Keratinocyte (primary cell): Measurements from ENCODE around the gene ING4. TPM values are rescaled to one million over a fixed set of nuclear protein-coding genes. Genes with fewer than 3 reads are reported as not detected.

Experiments used
- DNase-seq: peaks from one replicate; pipeline ENCODE4 v3.0.0-alpha.2; 2011; ENCODE audit warnings: low read depth, missing footprints, low spot score
- FAIRE-seq: peaks from 2 replicates; lab custom pipeline; 2011; peaks lifted over from hg19 to GRCh38; lab: Jason Lieb, UNC
- H2AFZ ChIP-seq: 2 replicates; pipeline ENCODE4 v1.6.0; 2012; ENCODE audit warnings: low read length, control low read depth, inconsistent platforms; ENCODE audit not compliant: control insufficient read depth
- H3K27ac ChIP-seq: 2 replicates; pipeline ENCODE4 v1.5.1; 2011; ENCODE audit warnings: low read length; ENCODE audit not compliant: control insufficient read depth, insufficient read depth
- H3K27me3 ChIP-seq: 3 replicates; pipeline ENCODE4 v1.6.0; 2011; ENCODE audit warnings: low read length; ENCODE audit not compliant: control insufficient read depth, insufficient read depth; ENCODE audit errors: extremely low read depth
- H3K36me3 ChIP-seq, 2 experiments: 2 replicates in 1 of 2; 3 replicates in 1 of 2; pipeline ENCODE4 v1.5.1; 2011; ENCODE audit warnings: low read length in 2 of 2, mild to moderate bottlenecking in 1 of 2; ENCODE audit not compliant: control insufficient read depth in 2 of 2, insufficient read depth in 2 of 2; ENCODE audit errors: extremely low read depth in 1 of 2
- H3K4me1 ChIP-seq: 3 replicates; pipeline ENCODE4 v1.5.1; 2011; ENCODE audit warnings: low read length; ENCODE audit not compliant: control insufficient read depth, insufficient read depth; ENCODE audit errors: extremely low read depth
- H3K4me2 ChIP-seq: 3 replicates; pipeline ENCODE4 v1.6.0; 2011; ENCODE audit warnings: low read depth, low read length; ENCODE audit not compliant: control insufficient read depth, insufficient read depth; ENCODE audit errors: extremely low read depth
- H3K4me3 ChIP-seq, 3 experiments: fragments of 200-600 bp in 1 of 3; sonication (generic) in 1 of 3; 2 replicates in 2 of 3; 3 replicates in 1 of 3; pipeline ENCODE4 v1.5.1; 2011 to 2016; ENCODE audit warnings: low read length in 3 of 3, mild to moderate bottlenecking in 3 of 3, control low read depth in 2 of 3, inconsistent platforms in 1 of 3, low read depth in 1 of 3, mixed read lengths in 1 of 3, mixed run types in 1 of 3, moderate library complexity in 1 of 3; ENCODE audit not compliant: control insufficient read depth in 2 of 3, insufficient read depth in 2 of 3; ENCODE audit errors: extremely low read depth in 1 of 3
- H3K79me2 ChIP-seq: 2 replicates; pipeline ENCODE4 v1.6.0; 2012; ENCODE audit warnings: low read length; ENCODE audit not compliant: control insufficient read depth, insufficient read depth
- H3K9ac ChIP-seq: 3 replicates; pipeline ENCODE4 v1.6.0; 2011; ENCODE audit warnings: low read length; ENCODE audit not compliant: control insufficient read depth, insufficient read depth; ENCODE audit errors: extremely low read depth
- H3K9me1 ChIP-seq: 3 replicates; pipeline ENCODE4 v1.6.0; 2011; ENCODE audit warnings: low read length; ENCODE audit not compliant: control insufficient read depth, insufficient read depth; ENCODE audit errors: extremely low read depth
- H3K9me3 ChIP-seq: 2 replicates; pipeline ENCODE4 v1.5.1; 2012; ENCODE audit warnings: low read depth, low read length; ENCODE audit not compliant: control insufficient read depth
- H4K20me1 ChIP-seq: 3 replicates; pipeline ENCODE4 v1.6.0; 2011; ENCODE audit warnings: low read length; ENCODE audit not compliant: control insufficient read depth, insufficient read depth; ENCODE audit errors: extremely low read depth
- CTCF ChIP-seq, 3 experiments: IDR thresholded peaks in 1 of 3; conservative IDR thresholded peaks in 1 of 3; optimal IDR thresholded peaks in 1 of 3; 2 replicates in 2 of 3; 3 replicates in 1 of 3; pipeline versions ENCODE3 to v1.5.1; 2011; ENCODE audit warnings: low read length in 3 of 3, mild to moderate bottlenecking in 3 of 3, moderate library complexity in 2 of 3, control low read depth in 1 of 3, inconsistent platforms in 1 of 3; ENCODE audit not compliant: insufficient read depth in 2 of 3; ENCODE audit errors: extremely low read depth in 1 of 3
- EZH2 ChIP-seq: IDR thresholded peaks from one replicate; pipeline ENCODE4 v1.6.1; 2012; ENCODE audit warnings: inconsistent platforms, mild to moderate bottlenecking, low read length, moderate library complexity
- dilution Hi-C: fragments of 300-500 bp; cut with MboI; formaldehyde crosslinking; loops from one replicate; pipeline ENCODE4 v1.7.0; 2020; ENCODE audit warnings: low sequenced_read_pairs; ENCODE audit not compliant: extremely low pct_ligation_motif_present
- polyA plus RNA-seq, 5 experiments: library from polyadenylated mRNA; depleted of rRNA in 3 of 5; stranded (reverse) in 3 of 5; stranded (forward) in 1 of 5; unstranded in 1 of 5; fragments of >200 nt; gene quantifications; 1 replicate in 1 of 5; 2 replicates in 3 of 5; 3 replicates in 1 of 5; pipeline versions ENCODE4 v1.2.1 to v1.2.3, GENCODE V29; 2011 to 2012; ENCODE audit warnings: missing spikeins in 2 of 5, low read depth in 1 of 5, low replicate concordance in 1 of 5

The ING4 gene
- polyA plus RNA-seq, 1 donor (not counting 4 experiments of a cell fraction or from before 2014, with no cell fraction given) = 30.4 TPM

- dilution Hi-C loops = no loop called here
- Histone ChIP-seq H3K9me1 (no peaks in the 10 kb centered on the region), H3K4me3 (peak within 1 kb of the TSS; percentile 35 to 62 (median 36)), H3K4me1 (peaks cover 3% of the 10 kb centered on the region), H3K9me3 (no peaks in the 10 kb centered on the region), H4K20me1 (no peaks in the 10 kb centered on the region), H2AFZ (peak within 1 kb of the TSS; percentile 58), H3K79me2 (no peaks in the 10 kb centered on the region), H3K27me3 (peaks cover 50% of the 10 kb centered on the region), H3K9ac (no peak within 1 kb of the TSS), H3K27ac (no peak within 1 kb of the TSS), H3K36me3 (no peaks in the 10 kb centered on the region), H3K4me2 (peak within 1 kb of the TSS; percentile 77)
- TF ChIP-seq EZH2 (no peak), CTCF (optimal IDR thresholded peaks at IDR 0.05 in 1 of 3, IDR thresholded peaks at IDR 0.05 in 1 of 3, conservative IDR thresholded peaks at IDR 0.05 in 1 of 3; ENCODE audit: extremely low read depth in 1 of 3, insufficient read depth in 2 of 3, low read length in 3 of 3) (no peak)
- no peak for DNase-seq
- no peak for FAIRE-seq
Measured at GRCh38 chr12:6700646-6701051, 37.7 kb upstream of the ING4 start, which contains the start of gene PIANP. TSS of gene PIANP (minus strand) at chr12:6700815. CDS start at chr12:6698061, 2,754 bp downstream.

- Histone ChIP-seq H3K27ac (no peak overlapping the region), H3K79me2 (no peaks in the 10 kb centered on the region), H3K4me2 (peak overlapping the region; percentile 62), H3K4me3 (peak overlapping the region in 2 of 3 experiments; percentile 21 to 36), H3K9me1 (no peaks in the 10 kb centered on the region), H3K9me3 (no peaks in the 10 kb centered on the region), H3K9ac (no peak overlapping the region), H3K36me3 (no peaks in the 10 kb centered on the region), H3K27me3 (peaks cover 50% of the 10 kb centered on the region), H3K4me1 (peaks cover 3% of the 10 kb centered on the region), H2AFZ (peak overlapping the region; percentile 27), H4K20me1 (no peaks in the 10 kb centered on the region)
- FAIRE-seq = no peak
- DNase-seq = no peak
- dilution Hi-C loops = no loop called here
- TF ChIP-seq EZH2 = no peak
- no peak for TF ChIP-seq CTCF (optimal IDR thresholded peaks at IDR 0.05 in 1 of 3, IDR thresholded peaks at IDR 0.05 in 1 of 3, conservative IDR thresholded peaks at IDR 0.05 in 1 of 3; ENCODE audit: extremely low read depth in 1 of 3, insufficient read depth in 2 of 3, low read length in 3 of 3)
Measured at GRCh38 chr12:6699989-6700645, 37.2 kb upstream of the ING4 start.
